Jurkat, Clone E6-1 (cell line): Measurements from ENCODE around the gene FBXO45.
A peak's percentile ranks its signal among the peaks of the same experiment; 100 is the strongest.
"Not testable (repeated sequence)": the region's sequence is repeated elsewhere in the genome, so short reads cannot be mapped to it uniquely, and the experiment has no call there.

Experiments
- DNase-seq: peaks from one replicate; pipeline ENCODE4 v3.0.0-alpha.2; 2011; ENCODE audit warnings: low read depth, low spot score
- H3K4me3 ChIP-seq: 2 replicates; pipeline ENCODE4 v1.5.1; 2011; ENCODE audit warnings: mild to moderate bottlenecking, low read length, control low read depth, moderate library complexity

Gene FBXO45

DNA sequence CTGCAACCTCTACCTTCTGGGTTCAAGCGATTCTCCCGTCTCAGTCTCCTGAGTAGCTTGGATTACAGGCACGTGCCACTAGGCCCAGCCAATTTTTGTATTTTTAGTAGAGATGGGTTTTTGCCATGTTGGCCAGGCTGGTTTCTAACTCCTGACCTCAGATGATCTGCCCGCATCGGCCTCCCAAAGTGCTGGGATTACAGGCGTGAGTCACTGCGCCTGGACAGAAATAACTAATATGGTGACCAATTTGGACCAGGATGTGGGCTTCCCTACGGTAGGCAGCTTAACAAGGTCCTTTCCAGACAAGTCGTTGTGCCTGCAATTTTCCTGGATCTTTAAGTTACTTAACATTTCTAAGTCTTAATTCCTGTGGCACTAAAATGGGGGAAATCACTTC is 14.9 kb upstream of the FBXO45 start:
- DNase-seq: no peak
- H3K4me3 ChIP-seq: no peak overlapping the region

- no peak for DNase-seq
Measured at GRCh38 chr3:196554205-196554604, 14.3 kb upstream of the FBXO45 start.

GRCh38 chr3:196555295-196555694 is 13.2 kb upstream of the FBXO45 start:
- no peak for DNase-seq
- H3K4me3 ChIP-seq: no peak overlapping the region

More at GRCh38 chr3:196554205-196554604, 14.3 kb upstream of the FBXO45 start:
- no peak overlapping the region for H3K4me3 ChIP-seq

- DNase-seq: no peak
- no peak overlapping the region for H3K4me3 ChIP-seq
Measured at GRCh38 chr3:196557236-196557635, 11.2 kb upstream of the FBXO45 start.

DNA sequence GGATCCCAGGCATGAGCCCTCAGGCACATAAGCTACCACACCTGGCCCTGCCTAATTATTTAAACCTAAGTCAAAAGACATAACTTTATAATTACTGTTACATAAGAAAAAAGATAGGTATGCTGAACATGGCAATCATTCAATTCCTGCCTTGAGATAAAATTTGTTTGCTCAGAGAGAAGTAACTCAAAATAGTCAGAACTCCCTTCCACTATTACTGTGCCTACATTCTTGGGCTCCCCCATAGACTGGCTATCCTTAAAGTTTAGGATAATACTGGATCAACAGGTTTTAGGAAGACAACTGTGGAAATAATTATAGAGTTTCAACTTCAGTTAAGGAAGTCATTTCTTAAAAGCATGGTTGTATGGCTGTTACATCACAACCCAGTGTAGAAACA is 10.0 kb upstream of the FBXO45 start:
- no peak for DNase-seq
- no peak overlapping the region for H3K4me3 ChIP-seq

- no peak for DNase-seq
- H3K4me3 ChIP-seq: no peak overlapping the region
Measured at GRCh38 chr3:196559826-196560225, 8.6 kb upstream of the FBXO45 start.

- no peak overlapping the region for H3K4me3 ChIP-seq
- DNase-seq: no peak
Measured at GRCh38 chr3:196563721-196564225, 4.7 kb upstream of the FBXO45 start.

- peak overlapping the region; percentile 84 for H3K4me3 ChIP-seq
- DNase-seq: no peak
Measured at GRCh38 chr3:196569003-196569516, 600 bp downstream of the FBXO45 start.

DNA sequence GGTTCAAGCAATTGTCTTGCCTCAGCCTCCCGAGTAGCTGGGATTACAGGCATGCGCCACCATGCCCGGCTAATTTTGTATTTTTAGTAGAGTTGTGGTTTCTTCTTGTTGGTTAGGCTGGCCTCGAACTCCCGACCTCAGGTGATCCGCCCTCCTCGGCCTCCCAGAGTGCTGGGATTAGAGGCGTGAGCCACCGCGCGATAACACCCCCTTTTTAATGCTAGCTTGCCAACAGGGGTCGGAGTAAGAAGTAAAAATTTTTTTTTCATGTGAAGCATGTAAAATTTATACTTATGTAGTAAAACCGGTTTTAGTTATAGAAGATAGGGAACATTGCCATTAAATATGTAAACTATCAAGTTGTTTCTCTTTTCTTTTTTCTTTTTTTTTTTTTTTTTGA is 1.9 kb downstream of the FBXO45 start:
- not testable (repeated sequence) for DNase-seq, H3K4me3 ChIP-seq

DNA sequence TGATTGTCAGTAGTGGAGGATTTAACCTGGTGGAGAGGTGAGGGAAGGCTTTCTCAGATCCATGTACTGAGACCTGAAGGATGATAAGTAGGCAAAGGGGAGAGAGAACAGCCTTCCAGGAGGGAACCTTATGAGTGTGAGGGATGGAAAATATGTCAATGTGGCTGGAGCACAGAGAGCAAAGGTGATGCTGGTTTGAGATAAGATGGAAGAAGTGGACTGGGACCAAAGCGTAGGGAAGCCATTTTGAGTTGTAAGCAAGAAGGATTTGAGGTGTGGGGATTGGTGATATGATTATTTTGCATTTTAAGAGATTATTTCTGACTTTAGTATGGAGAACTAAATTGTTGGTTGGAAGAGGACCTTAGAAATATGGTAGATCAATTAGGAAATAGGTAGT is 3.9 kb downstream of the FBXO45 start:
- no peak for DNase-seq
- no peak overlapping the region for H3K4me3 ChIP-seq

- no peak for DNase-seq
- no peak overlapping the region for H3K4me3 ChIP-seq
Measured at GRCh38 chr3:196585044-196585757, 16.7 kb downstream of the FBXO45 start.

DNA sequence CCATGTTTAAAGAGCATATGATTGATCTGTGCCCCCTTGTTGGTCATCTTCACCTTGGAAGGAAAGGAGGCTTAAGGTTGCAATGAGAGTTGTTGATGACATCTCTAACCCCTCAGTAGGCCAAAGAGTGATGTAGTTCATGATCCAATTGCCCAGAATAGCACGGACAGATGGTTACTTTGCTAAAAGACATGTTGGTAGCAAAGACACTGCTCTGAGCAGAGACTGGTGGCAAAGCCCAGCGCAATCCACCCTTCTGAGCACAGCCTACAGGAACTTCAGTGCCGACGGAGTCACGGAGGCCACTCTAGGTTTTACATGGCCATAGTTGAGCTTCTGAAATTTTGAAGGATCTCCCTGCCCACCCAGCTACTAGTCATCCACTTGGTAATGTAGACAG is 21.8 kb downstream of the FBXO45 start:
- no peak for DNase-seq
- H3K4me3 ChIP-seq: no peak overlapping the region

GRCh38 chr3:196596355-196596754 is 27.9 kb downstream of the FBXO45 start:
- H3K4me3 ChIP-seq: no peak overlapping the region
- no peak for DNase-seq

- DNase-seq: peak; percentile 51
- H3K4me3 ChIP-seq: peak overlapping the region; percentile 48
Measured at GRCh38 chr3:196597971-196598733, 29.7 kb downstream of the FBXO45 start.

- no peak overlapping the region for H3K4me3 ChIP-seq
- no peak for DNase-seq
Measured at GRCh38 chr3:196599734-196600128, 31.3 kb downstream of the FBXO45 start.

GRCh38 chr3:196600359-196600758 is 31.9 kb downstream of the FBXO45 start:
- H3K4me3 ChIP-seq: no peak overlapping the region
- no peak for DNase-seq

DNA sequence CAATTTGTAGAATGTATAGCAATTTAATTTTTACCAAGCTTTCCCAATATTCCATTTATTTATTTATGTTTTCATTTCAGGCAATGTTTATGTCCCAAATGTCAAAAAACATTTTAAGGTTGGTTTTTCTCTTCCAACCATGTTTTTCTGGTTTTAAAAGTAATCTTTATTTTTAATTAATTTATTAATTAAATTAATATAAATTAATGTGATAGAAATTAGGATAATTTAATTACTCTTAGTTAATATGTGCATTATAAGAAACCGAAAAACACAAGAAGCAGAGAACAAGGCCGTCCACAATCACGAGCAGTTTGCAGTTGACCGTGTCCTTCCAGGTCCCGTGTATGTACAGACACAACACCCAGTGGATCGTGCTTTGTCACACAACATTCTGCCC is 34.2 kb downstream of the FBXO45 start:
- H3K4me3 ChIP-seq: no peak overlapping the region
- DNase-seq: no peak

- no peak for DNase-seq
- H3K4me3 ChIP-seq: no peak overlapping the region
Measured at GRCh38 chr3:196603683-196604082, 35.2 kb downstream of the FBXO45 start.

GRCh38 chr3:196604548-196604947 is 36.1 kb downstream of the FBXO45 start:
- peak overlapping the region; percentile 4 for H3K4me3 ChIP-seq
- peak; percentile 83 for DNase-seq

DNA sequence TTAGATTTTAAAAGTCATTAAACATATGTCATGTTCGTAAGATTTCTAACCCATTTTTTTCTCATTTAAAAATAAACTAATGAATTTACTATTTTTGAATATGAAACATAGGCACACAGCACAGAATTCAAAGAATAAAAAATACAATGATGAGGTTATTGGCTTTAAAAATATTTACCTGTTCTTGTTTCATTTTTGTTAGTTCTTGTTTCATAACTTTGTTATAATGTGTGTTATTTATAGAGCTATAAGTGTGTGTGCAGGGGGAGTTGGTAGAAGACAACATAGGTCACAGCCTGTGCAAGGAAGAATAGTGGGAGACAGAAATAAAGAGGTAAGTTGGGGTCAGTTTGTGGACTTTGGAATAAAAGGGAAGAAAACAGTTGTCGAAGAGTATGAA is 40.2 kb downstream of the FBXO45 start:
- DNase-seq: no peak
- H3K4me3 ChIP-seq: no peak overlapping the region
